Stimulated activated CD4-positive, alpha-beta T cell treated with anti-CD3 and anti-CD28 coated beads, Interleukin-2, amount 100 ng/mL, for 24 hours (primary cell): ENCODE data around the gene NPPC.
A peak's percentile ranks its signal among the peaks of the same experiment; 100 is the strongest.
"Not testable (repeated sequence)": the region's sequence is repeated elsewhere in the genome, so short reads cannot be mapped to it uniquely, and the experiment has no call there.

Experiments used
- DNase-seq, 2 donors: peaks; one replicate each; pipeline ENCODE4 v3.0.0-alpha.2; 2020

Gene NPPC

DNA sequence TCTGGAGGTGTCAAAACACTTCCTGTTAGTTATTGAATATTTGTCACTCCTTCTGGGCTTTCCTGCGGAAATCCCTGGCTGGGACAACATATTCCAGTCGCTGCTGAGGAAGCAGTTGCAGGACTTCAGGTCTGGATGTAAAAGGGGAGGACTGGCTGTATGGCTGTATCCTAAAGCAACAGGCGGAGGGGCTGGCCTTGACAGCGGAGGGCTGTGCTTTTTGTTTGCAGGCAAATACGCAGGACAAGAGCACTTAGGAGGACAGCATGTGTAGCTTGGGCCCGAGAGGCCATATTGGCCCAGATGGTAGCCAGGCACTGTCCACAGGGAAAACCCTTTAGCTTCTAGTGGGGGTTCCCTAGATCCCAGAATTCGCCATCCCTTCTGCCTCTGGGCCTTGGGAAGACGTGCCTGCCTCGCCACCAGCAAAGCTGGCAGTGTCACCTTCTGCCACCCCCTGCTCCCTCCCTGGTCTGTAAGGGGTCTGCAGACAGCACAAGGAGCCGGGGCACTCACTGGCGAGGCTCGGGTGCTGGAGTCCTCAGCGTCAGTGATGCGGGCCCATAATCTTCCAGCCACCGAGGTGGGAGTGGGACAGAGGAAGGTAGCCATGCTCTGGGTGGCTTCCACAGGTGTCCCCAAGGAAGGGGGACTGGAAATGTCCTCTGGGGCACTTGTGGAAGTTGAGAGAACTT, 6.7 kb downstream of the NPPC start:
- no peak for DNase-seq

DNA sequence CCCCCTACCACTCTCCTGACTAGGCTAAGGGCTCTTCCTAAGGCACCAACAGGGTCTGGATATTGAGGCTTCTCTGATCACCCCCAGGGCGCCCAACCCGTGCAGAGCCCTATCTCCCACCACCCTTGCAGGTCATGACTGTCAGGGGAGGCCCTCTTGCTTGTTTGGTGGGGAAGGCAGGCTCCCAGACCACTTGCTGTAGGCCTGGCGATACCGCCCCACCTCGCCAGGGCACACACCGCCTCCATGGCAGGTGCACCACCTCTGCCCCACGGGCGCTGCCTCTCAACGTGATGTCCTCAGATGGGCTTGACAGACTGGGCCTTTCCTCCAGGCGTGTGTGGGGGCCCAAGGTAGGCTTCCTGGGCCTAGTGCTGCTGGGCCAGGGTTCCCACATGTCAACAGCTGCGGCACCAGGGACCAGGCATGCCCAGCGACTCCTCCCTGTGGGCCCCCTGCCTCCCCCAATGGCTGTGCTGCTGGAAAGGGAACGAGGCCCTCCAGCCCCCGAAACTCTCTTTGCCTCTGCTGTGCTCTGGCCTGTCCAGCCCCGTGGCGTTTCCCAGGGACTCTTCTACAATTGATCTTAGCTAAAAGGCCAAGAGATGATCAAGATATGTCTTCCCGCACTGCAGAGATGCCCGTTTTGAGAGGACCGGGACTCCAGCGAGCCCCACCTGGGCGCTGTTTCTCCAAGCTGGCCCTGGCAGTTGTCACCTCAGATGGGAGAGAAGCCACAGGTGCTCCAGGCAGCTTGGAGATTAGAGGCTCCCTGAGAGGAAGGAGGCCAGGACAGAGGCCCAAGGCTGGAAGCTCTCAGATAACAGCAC, 7.5 kb downstream of the NPPC start:
- no peak for DNase-seq

GRCh38 chr2:231917280-231918066, 8.7 kb downstream of the NPPC start:
- no peak for DNase-seq

- no peak for DNase-seq
Observed at GRCh38 chr2:231914077-231914690, 12.0 kb downstream of the NPPC start.

DNA sequence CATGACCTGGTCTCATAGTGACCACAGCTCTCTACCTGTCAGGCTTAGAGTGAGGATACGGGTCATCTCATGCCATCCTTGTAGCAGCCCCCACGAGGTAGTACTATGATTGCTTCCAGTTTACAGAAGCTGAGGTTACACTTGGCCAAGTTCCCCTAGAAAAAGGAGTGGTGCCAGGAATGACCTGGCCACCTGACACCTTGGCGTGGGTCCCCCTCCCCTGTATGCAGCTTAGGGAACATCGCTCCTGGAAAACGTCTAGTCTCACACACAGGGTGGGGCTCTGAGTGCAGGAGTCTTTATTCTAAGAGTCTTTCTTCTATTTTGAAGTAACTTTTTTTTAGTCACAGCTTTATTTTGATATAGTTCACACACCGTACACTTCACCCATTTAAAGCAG, 14.8 kb downstream of the NPPC start:
- no peak for DNase-seq

GRCh38 chr2:231910771-231911170, 15.4 kb downstream of the NPPC start:
- DNase-seq: no peak

DNA sequence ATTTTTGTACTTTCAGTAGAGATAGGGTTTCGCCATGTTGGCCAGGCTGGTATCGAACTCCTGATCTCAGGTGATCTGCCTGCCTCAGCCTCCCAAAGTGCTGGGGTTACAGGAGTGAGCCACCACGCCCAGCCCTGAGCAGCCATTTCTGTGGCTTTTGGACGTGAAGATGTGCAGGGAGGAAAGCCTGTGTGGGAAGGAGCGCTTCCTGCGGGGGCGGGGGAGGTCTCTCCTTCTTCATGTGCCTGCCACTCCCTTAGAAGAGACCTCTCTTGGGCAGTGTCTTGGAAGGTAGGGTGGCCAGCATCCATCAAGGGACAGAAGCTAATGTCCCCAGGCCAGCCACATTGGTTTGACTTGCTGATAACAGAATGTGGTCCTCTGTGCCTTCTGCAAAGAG, 16.0 kb downstream of the NPPC start:
- not testable (repeated sequence) for DNase-seq

DNA sequence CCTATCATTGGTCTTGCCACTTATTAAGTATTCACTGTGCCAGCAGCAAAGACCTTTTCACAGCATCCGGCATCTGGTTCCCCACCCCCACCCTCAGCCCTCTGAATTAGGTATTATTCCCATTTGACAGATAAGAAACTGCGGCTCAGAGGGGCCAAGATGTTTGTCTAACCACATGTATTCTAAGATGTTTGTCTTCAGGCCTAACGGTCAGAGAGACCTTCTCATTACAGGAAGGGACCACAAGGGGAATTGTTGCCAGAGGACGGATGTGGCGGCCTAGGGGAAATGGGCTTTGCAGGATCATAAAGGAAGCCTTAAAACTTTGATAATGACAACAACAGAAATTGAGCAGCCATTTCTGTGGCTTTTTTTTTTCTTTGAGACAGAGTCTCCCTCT, 16.6 kb downstream of the NPPC start:
- DNase-seq: no peak

DNA sequence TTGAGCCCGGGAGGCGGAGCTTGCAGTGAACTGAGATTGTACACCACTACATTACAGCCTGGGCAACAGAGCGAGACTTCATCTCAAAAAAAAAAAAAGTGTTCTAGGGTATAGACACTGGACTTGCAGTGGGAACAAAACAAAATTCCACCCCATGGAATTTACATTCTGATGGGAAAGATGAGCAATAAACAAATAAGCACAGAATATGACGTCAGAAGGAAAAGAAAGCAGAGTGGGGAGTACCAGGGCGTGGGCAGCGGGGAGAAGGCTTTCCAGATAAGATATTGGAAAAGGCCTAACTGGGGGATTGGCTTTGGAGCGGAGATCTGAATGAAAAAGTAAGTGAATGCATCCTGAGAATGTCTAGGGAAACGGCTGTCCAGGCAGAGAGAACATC, 17.6 kb downstream of the NPPC start:
- no peak for DNase-seq

DNA sequence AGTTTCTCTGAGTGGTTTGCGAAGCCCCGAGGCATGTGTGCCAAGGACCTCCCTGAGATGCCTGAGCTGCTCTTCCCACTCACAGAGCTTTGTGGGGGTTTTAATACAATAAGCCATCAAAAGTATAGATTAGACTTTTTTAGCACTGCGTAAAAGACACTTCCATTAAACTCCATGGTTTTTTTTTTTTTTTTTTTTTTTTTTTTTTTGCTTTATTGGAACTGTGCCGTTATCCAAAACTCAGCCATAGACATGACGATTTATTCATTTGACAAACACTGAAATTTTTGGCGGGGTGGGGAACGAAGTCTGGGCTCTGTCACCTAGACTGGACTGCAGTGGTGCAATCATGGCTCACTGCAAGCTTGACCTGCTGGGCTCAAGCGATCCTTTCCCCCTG, 18.4 kb downstream of the NPPC start:
- DNase-seq: no peak

DNA sequence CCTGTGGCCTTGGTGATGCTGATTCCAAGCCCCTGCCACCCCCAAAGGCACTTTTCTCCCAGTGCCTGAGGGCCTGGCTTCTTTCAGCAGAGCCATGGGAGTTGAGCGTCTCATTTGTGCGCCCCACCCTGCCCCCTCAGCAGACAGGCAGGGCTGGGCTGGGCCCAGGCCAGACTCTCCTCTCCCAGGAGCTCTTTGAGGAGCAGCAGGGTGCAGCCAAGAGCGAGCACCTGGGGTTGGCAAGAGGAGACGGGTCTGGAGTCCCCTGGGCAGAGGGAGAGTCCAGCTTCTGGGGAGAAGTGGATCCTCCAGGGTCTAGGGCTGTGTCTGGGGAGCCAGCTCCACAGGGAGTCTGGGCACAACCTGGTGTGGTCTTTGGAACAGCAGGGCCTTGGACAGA, 21.2 kb downstream of the NPPC start:
- no peak for DNase-seq

GRCh38 chr2:231904161-231904611, 22.0 kb downstream of the NPPC start:
- DNase-seq: no peak

DNA sequence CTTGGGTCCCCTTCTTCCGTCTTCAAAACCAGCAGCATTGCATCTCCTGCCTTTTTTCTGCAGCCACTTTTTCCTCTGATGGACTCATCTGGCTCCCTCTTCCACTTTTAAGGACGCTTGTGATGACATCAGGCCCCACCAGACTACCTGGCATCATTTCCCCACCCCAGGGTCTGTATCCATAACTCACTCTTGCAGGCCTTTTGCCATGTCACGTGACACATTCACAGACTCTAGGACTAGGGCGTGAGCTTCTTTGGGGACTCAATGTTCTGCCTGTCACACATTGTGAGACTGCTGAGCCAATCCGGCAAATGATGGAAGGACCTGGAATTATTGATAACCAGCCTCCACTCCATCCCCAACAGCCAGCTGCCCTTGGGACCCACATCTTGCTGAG, 23.6 kb downstream of the NPPC start:
- DNase-seq: no peak

GRCh38 chr2:231900972-231901371, 25.2 kb downstream of the NPPC start:
- DNase-seq: no peak

DNA sequence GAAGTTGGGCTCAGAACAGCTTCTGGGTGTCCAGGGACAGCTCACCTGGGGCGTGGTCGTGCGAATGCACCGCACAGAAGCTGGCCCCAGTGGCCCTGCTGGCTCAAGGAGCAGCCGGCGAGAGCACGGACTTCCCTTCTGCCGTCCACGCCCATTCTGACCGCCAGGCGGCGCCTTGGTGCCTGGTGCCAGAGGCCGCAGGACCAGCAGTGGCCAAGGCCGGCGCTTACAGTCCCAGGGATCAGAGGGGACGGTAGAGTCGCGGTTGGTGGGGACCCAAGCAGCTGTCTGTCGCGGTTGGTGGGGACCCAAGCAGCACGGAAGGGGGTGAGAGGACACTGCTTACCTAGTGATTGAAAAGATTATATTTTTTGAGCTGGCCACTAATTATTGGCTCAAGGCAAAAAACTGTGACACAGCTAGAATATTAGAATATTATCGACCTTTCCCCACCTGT, 25.7 kb downstream of the NPPC start:
- peak; percentile 70 to 81 for DNase-seq

GRCh38 chr2:231894566-231895380, 31.4 kb downstream of the NPPC start:
- no peak for DNase-seq

- no peak for DNase-seq
Observed at GRCh38 chr2:231891514-231891905, 34.7 kb downstream of the NPPC start.

DNA sequence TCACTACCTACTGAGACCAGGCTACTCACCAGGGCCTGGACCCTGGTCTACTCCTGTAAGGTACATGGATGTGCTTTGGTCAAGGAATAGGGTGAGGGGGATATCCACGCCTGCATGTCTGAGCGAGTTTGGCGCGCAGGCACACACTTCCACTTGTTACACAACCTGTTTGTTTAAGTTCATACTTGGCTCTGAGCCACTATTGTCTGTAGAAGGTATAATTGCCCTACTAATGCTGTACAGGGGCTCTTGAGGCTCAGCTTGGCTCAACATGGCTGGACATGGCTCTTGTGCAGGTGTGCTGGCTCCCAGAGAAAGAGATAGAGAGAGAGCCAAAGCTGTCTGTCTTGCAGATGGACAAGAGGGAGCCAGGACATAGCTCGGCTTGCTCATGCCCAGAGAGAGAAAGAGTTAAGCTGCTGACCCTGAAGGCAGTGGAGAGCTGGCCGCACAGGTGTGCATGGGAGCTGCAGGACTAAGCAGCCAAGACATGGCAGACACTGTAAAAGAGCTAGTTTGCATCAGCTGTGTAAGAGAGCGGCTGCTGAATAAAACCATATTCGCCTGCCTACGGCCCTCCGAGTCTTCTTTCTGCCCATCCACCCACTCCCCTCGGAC, 35.2 kb downstream of the NPPC start:
- no peak for DNase-seq

- DNase-seq: no peak
Observed at GRCh38 chr2:231887756-231888155, 38.4 kb downstream of the NPPC start.

- no peak for DNase-seq
Observed at GRCh38 chr2:231886071-231886681, 40.0 kb downstream of the NPPC start.

- no peak for DNase-seq
Observed at GRCh38 chr2:231884438-231885140, 41.6 kb downstream of the NPPC start.
